SK-N-SH treated with all-trans-retinoic acid at 6 μM for 48 hours (cell line): Measurements from ENCODE around the gene PTH1R.

Experiments
- CSDC2 ChIP-seq: fragments of 250-450 bp; sonication (Bioruptor Pico); IDR thresholded peaks from 2 replicates; pipeline ENCODE4 v1.5.0; 2020; ENCODE audit warnings: mild to moderate bottlenecking, moderate library complexity
- CSRNP3 ChIP-seq: fragments of 250-450 bp; sonication (Bioruptor Pico); IDR thresholded peaks from 2 replicates; pipeline ENCODE4 v1.5.1; 2021; ENCODE audit warnings: mild to moderate bottlenecking, moderate library complexity
- ISL1 ChIP-seq: fragments of 250-450 bp; sonication (Bioruptor Pico); IDR thresholded peaks from 2 replicates; pipeline ENCODE4 v2.1.2; 2022; ENCODE audit warnings: mild to moderate bottlenecking, moderate library complexity
- PATZ1 ChIP-seq: fragments of 250-450 bp; sonication (Bioruptor Pico); IDR thresholded peaks from 2 replicates; pipeline ENCODE4 v1.8.0; 2020; ENCODE audit warnings: mild to moderate bottlenecking, moderate library complexity, borderline replicate concordance
- ZC3H10 ChIP-seq: fragments of 250-450 bp; sonication (Bioruptor Pico); IDR thresholded peaks from 2 replicates; pipeline ENCODE4 v1.5.1; 2021; ENCODE audit warnings: mild to moderate bottlenecking, moderate library complexity

DNA sequence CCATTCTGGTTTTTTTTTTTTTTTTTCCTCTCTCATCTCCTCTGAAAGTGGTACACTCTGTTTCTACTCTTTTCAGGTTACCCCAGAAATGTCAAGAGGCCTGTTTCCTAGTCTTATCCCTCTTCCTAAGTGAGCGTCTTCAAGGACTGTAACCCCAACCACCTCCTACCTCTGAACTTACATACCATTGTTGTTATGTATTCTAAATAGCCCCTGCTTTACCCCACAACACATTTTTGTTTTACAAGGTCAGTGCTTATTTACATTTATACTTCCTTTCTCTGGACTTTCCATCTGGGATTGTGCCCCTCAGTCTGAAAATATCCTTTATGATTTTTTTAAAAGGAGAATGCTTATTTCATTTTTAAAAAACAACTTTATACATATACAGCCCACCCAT, 38.8 kb downstream of the PTH1R start:
- TF ChIP-seq CSDC2 (CRISPR knock-in tag), result no peak
- TF ChIP-seq CSRNP3 (CRISPR knock-in tag), result no peak
- no peak for TF ChIP-seq ZC3H10 (CRISPR knock-in tag)
- TF ChIP-seq PATZ1 (CRISPR knock-in tag), result no peak
- no peak for TF ChIP-seq ISL1 (CRISPR knock-in tag)
